ENCODE data around the gene SLC41A3.

DNA sequence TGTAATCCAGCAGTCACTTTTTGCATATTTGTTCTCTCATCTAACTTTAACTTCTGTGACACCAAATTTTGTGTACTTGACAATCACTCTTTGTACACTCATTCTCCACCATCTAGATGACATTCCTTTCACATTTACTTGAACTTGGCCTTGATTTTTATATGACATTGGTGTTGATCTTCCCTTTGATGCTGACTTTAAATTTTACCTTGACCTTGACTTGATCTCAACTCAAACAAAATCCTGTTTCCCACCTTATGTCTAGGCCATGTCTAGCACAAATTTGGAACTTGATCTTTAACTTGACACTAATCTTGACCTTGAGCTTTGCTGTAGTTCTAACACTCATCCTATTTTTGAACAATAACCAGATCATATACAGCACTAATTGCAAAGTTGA is 81.7 kb downstream of the SLC41A3 start:
- TF ChIP-seq, protein P1, sequence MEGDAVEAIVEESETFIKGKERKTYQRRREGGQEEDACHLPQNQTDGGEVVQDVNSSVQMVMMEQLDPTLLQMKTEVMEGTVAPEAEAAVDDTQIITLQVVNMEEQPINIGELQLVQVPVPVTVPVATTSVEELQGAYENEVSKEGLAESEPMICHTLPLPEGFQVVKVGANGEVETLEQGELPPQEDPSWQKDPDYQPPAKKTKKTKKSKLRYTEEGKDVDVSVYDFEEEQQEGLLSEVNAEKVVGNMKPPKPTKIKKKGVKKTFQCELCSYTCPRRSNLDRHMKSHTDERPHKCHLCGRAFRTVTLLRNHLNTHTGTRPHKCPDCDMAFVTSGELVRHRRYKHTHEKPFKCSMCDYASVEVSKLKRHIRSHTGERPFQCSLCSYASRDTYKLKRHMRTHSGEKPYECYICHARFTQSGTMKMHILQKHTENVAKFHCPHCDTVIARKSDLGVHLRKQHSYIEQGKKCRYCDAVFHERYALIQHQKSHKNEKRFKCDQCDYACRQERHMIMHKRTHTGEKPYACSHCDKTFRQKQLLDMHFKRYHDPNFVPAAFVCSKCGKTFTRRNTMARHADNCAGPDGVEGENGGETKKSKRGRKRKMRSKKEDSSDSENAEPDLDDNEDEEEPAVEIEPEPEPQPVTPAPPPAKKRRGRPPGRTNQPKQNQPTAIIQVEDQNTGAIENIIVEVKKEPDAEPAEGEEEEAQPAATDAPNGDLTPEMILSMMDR (IDR thresholded peaks at IDR 0.05), result no peak
- TF ChIP-seq ZFX (IDR thresholded peaks at IDR 0.05; ENCODE audit: borderline replicate concordance), result no peak

Measured in 22Rv1 (cell line).